HG03159 (cell line): ENCODE measurements around the gene SECISBP2L.

Experiments
- ATAC-seq: cut with Tn5 transposase; IDR thresholded peaks from one replicate; pipeline ENCODE4 v1.9.1; 2021; ENCODE audit warnings: mild to moderate bottlenecking, moderate library complexity; ENCODE audit not compliant: unreplicated experiment

SECISBP2L gene

DNA sequence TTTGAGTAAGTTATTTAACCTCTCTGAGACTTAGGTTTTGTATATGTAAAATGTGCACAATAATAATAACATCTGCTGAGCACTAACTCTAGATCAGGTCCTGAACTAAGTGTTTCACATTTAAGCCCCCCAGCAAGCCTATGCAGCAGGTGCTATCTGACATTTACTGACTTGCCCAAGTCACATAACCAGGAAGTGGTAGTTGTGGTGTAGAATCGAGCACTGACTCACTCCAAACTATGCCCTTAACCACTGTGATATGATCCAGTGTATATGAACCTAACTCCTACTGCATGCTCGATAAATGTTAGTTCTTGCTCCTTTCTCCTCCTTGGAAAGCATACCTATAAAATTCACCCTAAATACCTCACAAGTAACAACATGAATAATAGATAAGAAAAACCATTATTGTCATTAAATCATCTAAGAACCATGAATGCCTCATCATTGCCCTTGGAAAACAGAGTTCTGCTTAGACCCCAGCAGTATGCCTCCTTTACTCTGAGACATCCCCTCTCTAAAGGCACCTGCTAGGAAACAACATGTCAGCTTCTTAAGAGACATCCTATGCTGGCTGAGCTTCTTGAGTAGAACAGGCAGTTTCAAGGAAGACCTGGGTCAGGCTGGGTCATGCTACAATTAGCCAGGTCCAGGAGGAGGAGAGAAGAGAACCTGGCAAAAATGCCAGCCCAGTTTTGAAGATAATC, 79.5 kb downstream of the SECISBP2L start:
- peak; percentile 78 for ATAC-seq

DNA sequence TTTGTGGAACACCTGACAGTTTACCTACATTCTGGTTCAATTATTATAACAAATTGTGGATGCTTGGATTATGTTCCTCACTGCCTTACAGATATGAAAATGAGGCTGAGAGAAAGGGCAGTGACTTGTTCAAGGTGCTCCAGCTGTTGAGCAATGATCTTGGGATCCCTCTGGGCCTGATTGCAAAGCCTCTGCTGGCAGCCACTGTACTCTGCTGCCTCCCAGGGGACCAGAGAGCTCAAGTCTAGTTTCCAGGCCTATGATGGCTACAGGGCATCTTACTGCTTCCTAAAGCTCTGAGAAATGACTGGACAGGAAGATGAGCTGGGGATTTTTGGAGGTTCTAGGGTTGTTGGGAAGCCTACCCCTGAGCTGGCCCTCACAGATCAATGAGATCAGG, 80.3 kb downstream of the SECISBP2L start:
- peak; percentile 53 for ATAC-seq

DNA sequence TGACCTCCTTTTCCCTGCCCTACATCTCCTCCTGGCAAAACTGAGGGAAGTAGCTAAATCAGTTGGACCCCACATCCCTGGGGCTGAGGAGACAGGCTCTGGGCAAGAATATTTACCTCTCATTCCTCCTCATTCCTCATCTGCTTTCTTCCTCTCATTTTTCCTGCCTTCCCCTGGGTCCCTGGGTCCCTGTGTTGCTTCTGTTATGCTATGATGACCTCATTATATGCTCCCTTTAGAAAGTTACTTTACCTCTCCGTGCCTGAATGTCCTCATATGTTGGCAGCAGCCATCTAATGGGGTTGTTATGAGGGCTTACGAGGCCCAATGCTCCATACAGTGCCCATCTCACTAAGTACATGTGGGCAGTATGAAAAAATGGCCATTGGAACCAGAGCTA, 81.3 kb downstream of the SECISBP2L start:
- ATAC-seq, result no peak

DNA sequence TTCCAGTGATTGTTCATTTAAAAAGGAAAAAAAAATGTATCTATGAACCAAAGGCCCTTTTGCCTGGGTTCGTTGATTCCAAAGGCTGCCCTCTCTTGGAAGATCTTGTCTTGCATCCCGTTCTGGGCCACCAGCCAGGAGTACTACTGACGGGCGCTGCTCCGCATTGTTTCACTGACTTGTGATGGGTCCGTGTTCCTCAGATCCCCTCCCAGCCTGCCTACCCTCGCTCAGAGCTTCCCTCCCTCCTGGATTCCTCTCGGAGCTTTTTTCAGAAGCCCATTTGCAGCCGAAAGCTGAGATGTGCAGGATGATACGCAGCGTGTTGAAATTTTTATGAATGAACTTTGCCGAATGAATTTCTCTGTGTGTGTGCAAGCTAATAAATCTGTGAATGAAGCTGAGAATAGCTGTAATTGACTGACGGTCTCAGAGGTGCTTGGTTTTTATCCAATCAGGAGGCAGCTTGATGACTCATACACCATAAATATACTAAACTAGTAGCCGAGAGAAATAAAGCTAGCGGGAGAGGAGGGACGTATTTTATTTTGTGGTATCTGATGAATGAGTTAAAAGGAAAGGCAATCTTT, 82.6 kb downstream of the SECISBP2L start, which contains the start of gene SHC4:
TSS of gene SHC4 (minus strand) at position 396 of the 590 bp plus-strand sequence. CDS start 904 bp downstream, outside the sequence.
- ATAC-seq, result no peak

DNA sequence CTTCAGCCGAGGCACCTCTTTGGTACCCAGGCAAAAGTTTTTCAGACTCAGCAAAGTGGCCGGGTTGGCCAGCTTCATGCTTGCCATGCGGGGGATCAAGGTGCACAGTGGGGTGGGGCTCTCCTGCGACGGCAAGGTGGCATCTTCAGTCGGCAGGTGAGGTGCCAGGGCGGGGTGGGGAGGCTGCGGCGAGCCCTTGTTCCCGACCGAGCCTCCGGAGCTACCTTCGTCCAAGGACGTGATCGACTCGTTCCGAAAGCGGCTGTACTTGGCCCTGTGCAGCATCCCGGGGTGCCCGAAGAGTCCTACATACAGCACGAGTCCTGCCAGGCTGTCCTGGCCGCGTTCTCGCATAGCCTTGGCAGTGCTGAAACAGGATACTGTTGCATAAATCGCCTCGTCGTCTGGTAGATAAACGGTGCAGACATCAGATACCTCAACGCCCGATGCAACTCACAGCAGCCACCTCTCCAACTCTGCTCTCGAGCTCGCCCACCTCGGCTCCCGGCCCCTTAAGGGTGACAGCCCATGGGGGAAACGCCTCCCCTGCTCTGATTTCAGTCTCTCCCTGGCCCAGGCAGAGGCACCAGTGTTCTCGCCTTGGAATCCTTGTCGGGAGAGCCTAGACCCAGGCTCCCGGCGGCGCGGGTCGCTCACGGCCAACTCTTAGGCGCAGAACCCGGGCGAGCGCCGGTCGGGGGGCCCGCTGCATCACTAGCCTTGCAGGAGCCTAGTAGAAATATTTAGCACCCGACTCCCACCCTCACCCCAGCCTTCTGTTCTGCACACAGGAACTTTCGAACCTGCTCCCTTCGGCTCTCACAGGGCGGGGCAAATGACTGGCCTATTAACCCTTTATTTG, 83.4 kb downstream of the SECISBP2L start:
- ATAC-seq, result no peak

DNA sequence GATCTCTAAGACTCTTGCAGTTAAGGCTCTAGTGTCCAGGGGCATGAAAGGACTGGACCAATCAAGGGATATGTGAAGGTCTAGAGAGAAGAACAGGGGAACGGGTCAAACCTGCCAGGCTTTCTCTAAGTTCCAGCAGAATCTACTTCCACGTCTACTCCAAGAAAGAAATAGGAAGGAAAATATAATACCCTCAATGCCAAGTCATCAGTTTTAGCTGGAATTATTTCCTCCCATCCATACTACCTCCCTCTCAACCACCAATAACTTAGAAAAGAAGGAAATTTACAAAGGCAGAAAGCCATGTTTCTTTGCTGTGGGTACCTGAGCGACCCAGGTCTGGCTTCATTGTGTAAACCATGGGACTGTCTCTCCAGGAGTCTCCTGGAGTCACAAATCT, 90.3 kb downstream of the SECISBP2L start:
- ATAC-seq, result no peak

DNA sequence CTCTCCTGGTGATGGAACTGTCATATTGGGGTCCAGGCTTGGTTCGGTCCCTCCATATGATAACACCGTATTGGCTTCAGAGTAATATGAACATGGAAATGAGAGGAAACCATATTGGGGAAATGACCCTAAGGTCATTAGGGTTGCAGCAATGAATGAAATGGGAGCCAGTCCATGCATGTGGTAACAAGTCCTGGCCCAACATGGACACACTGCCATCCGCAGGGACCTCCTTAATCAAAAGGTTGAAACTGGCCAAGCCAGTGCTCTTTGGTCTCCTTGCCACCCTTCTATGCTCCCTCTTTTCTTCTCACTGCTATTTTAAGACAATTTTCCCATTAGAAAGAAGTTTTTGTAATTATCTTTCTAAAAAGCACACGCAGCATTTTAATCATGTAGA, 90.9 kb downstream of the SECISBP2L start:
- no peak for ATAC-seq

DNA sequence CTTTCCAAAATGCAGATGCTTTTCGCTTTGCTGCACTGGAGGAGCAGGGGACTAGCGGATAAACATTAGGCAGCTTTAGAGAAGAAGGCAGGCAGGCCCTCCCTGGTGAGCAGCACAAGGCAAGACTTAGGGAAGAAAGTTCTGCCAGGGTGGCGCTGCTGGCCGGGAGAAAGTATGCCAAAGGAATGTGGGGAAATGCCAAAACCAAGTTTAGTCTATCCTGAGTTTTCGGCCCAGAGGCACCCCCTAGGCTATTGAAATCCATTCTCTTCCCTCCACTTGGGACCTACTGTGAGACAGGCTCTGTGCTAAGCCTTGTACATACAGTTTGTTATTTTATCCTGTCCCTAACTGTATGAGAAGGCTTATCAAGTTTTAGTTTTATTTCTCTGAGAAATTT, 91.7 kb downstream of the SECISBP2L start:
- ATAC-seq, result no peak

DNA sequence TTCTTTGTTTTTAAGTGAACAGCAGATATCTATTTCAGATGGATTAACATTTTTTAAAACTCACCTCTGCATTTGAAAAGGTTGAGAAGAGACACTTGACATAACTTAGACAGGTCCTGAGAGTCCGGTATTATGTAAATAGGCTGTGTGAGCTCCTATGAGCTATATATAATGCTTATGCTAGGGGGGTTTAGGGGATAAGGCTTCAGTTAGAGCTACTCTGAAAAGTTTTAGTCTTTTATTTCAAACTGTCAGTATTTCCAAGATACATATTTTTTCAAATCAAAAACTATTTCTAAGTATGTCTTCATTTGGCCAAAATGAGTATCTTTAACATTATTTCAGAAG, 99.4 kb downstream of the SECISBP2L start:
- ATAC-seq, result no peak

DNA sequence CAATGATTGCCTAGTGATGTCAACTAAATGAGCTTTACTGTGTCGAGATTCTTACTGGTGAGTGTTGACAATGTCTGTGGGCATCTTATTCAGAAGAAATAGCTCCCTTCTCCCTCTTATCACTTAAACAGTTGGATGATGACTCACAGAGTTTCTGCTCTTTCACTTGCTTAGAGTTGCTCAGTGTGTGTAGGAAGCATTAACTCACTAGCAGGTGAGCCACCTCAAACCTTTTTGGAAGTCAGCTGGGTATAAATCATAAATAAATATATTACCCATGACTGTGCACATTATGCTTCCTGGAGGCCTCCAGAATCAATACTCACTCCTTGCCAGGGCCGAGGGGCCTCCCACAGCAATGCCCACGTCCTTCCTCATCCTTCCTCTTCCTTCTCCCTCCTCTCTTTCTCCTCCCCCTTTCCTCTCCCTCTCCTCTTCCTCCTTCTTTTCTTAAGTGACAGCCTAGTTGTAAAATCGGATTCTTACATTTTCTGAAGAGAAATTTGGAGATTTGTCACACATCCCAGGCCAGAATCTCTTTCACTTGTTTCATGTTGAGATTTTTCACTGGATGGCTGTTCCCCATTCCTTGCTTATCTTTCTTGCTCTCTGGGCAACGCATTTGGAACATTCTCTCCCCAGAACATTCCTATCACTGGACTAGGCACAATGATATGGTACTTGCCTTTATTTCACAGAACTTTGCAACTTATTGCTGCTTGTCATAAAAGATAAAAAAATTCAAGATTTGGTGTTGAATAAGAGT, 100.0 kb downstream of the SECISBP2L start:
- ATAC-seq, result no peak

DNA sequence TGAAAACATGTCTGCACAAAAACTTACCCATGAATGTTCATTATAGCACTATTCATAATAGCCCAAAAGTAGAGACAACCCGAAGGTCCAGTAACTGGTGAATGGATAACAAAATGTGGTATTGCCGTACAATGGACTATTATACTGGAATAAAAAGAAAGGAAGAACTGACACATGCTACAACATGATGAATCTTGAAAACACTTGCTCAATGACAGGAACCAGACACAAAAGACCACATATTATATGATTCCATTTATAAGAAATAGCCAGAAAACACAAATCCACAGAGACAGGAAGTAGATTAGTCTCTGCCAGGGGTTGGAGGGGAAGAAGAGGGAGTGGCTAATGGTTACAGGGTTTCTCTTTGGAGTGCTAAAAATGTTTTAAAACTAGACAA, 100.9 kb downstream of the SECISBP2L start:
- ATAC-seq, result no peak

DNA sequence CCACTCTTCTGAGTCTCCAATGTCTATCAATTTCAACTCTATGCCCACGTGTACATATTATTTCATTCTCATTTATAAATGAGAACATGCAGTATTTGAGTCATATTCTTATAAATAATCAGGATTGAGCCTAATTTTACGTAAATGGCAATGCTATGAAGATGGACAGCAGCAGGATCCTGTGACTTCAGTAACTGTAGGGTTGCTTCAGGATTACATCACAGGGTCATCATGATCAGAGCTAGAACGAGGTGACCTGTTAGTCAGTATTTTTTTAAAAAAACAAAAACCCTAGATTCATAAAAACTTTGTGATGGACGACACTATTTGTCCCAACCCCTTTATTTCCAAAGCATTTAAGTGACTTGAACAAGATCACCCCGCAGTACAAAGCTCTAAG, 104.3 kb downstream of the SECISBP2L start:
- no peak for ATAC-seq

DNA sequence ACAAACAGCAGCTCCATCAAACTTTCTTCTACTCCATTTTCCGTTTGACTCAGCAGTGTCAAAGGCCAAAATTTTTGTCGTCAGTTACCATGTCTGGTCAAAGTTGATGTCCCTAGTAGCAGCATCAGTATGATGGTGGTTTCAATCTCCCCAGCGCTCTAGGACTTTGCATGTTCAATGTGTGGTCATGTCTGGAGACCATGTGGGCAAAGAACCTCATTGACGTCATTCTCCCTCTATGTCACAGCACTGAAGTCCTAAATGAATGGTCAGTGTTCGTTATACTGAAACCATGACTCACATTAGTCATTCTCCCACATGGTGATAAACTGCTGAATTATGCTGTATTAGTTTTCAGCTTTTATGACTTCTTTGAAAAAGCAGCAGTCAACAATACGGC, 105.7 kb downstream of the SECISBP2L start:
- ATAC-seq, result peak; percentile 89

DNA sequence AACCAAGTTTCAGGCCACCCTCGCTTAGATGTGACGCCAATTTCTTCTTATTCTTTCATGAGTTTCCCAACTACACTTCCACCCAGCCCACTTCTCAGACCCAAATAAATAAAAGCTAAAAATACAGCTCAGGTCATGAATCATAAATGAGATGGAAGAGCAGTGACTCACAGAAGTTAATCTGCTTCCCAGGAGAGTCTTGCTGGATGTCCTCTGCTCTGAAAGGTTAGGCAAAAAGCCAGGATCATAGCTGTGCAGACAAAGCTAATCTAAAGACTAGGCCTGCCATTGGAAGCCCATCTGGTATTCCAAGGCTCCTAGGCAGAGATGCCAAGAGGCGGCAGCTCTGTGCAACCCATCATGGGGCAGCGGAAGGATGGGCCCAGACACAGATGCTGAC, 106.6 kb downstream of the SECISBP2L start:
- no peak for ATAC-seq
